Hepatocyte (in vitro differentiated cells): ENCODE data around the gene FRZB. TPM values are rescaled to one million over a fixed set of nuclear protein-coding genes. Genes with fewer than 3 reads are reported as not detected.

Experiments
- DNase-seq: peaks from one replicate; pipeline ENCODE4 v3.0.0-alpha.2; 2016; ENCODE audit warnings: low spot score
- H2AFZ ChIP-seq: fragments of 200-600 bp; sonication (generic); 2 replicates; pipeline ENCODE4 v1.6.0; 2016; ENCODE audit warnings: antibody characterized with exemption, mild to moderate bottlenecking
- H3K27ac ChIP-seq: fragments of 200-600 bp; sonication (generic); 2 replicates; pipeline ENCODE4 v1.5.1; 2016; ENCODE audit warnings: mild to moderate bottlenecking
- H3K27me3 ChIP-seq: fragments of 200-600 bp; sonication (generic); 2 replicates; pipeline ENCODE4 v1.6.1; 2016
- H3K36me3 ChIP-seq: fragments of 200-600 bp; sonication (generic); replicated peaks from 2 replicates; pipeline ENCODE4 v1.5.1; 2016; ENCODE audit warnings: low read depth; ENCODE audit not compliant: insufficient read depth
- H3K4me1 ChIP-seq: fragments of 200-600 bp; sonication (generic); 2 replicates; pipeline ENCODE4 v1.5.1; 2016; ENCODE audit warnings: mild to moderate bottlenecking, moderate library complexity; ENCODE audit not compliant: insufficient read depth
- H3K4me2 ChIP-seq: fragments of 200-600 bp; sonication (generic); 2 replicates; pipeline ENCODE4 v1.6.0; 2016
- H3K4me3 ChIP-seq: fragments of 200-600 bp; sonication (generic); 2 replicates; pipeline ENCODE4 v1.5.1; 2016; ENCODE audit warnings: mild to moderate bottlenecking
- H3K79me2 ChIP-seq: fragments of 200-600 bp; sonication (generic); 2 replicates; pipeline ENCODE4 v1.6.0; 2017; ENCODE audit warnings: mild to moderate bottlenecking
- H3K9me2 ChIP-seq: fragments of 200-600 bp; sonication (generic); replicated peaks from 2 replicates; pipeline ENCODE4 v1.6.0; 2017; ENCODE audit warnings: mild to moderate bottlenecking; ENCODE audit not compliant: insufficient read depth
- H3K9me3 ChIP-seq: fragments of 200-600 bp; sonication (generic); 2 replicates; pipeline ENCODE4 v1.5.1; 2016; ENCODE audit warnings: low read depth, mild to moderate bottlenecking
- H4K20me1 ChIP-seq: fragments of 200-600 bp; sonication (generic); 2 replicates; pipeline ENCODE4 v1.6.0; 2016; ENCODE audit warnings: mild to moderate bottlenecking; ENCODE audit not compliant: insufficient read depth, poor library complexity, severe bottlenecking
- CTCF ChIP-seq: fragments of 200-600 bp; sonication (generic); IDR thresholded peaks from 2 replicates; pipeline ENCODE4 v1.5.1; 2016; ENCODE audit warnings: antibody characterized with exemption, mild to moderate bottlenecking; ENCODE audit not compliant: poor library complexity
- EZH2 ChIP-seq: fragments of 200-600 bp; sonication (generic); IDR thresholded peaks from 2 replicates; pipeline ENCODE4 v1.6.1; 2016; ENCODE audit warnings: antibody characterized with exemption, mild to moderate bottlenecking, borderline replicate concordance
- EZH2phosphoT487 ChIP-seq: fragments of 200-600 bp; sonication (generic); IDR thresholded peaks from one replicate; pipeline ENCODE4 v1.6.1; 2018; ENCODE audit warnings: antibody characterized with exemption, mild to moderate bottlenecking, low read depth, moderate library complexity; ENCODE audit not compliant: unreplicated experiment, severe bottlenecking
- WGBS: methylation state at CpG from one replicate; pipeline ENCODE4 v1.1.6; 2016; ENCODE audit warnings: low lambda C conversion rate; ENCODE audit errors: missing lambda C conversion rate; 5-methylcytosine and 5-hydroxymethylcytosine counted together
- polyA plus RNA-seq: library from polyadenylated mRNA; unstranded; fragments of >200 nt; fragmentation: Nextera tagmentation; extraction: Ambion mirVana; gene quantifications from 2 replicates; pipeline ENCODE4 v1.2.1, GENCODE V29; 2016
- total RNA-seq: library from RNA; depleted of rRNA; stranded (reverse); fragments of >200 nt; gene quantifications from 2 replicates; pipeline ENCODE4 v1.2.3, GENCODE V29; 2014

The FRZB gene
- total and polyA plus RNA-seq, 2 experiments from 2014 or later, result 118 to 375 TPM

- H3K36me3 ChIP-seq, result no peaks in the 10 kb centered on the region
- no peak overlapping the region for H2AFZ ChIP-seq
- H3K79me2 ChIP-seq, result no peaks in the 10 kb centered on the region
- WGBS, result 64% methylated on average over 3 of the region's 3 CpGs
- DNase-seq, result no peak
- H3K4me3 ChIP-seq, result no peak overlapping the region
- H3K4me2 ChIP-seq, result no peak overlapping the region
- peaks cover 6% of the 10 kb centered on the region for H3K4me1 ChIP-seq
- no peaks in the 10 kb centered on the region for H4K20me1 ChIP-seq
- H3K27ac ChIP-seq, result no peak overlapping the region
- no peaks in the 10 kb centered on the region for H3K9me3 ChIP-seq
- no peak for TF ChIP-seq CTCF
- no peak for TF ChIP-seq EZH2phosphoT487
- no peak for TF ChIP-seq EZH2
- no peaks in the 10 kb centered on the region for H3K9me2 ChIP-seq
- H3K27me3 ChIP-seq, result no peaks in the 10 kb centered on the region
Observed at GRCh38 chr2:182810087-182810486, 56.4 kb downstream of the FRZB start.

GRCh38 chr2:182807319-182807718 lies 59.1 kb downstream of the FRZB start:
- H4K20me1 ChIP-seq, result no peaks in the 10 kb centered on the region
- 93% methylated on average over 3 of the region's 3 CpGs for WGBS
- TF ChIP-seq EZH2, result no peak
- TF ChIP-seq EZH2phosphoT487, result no peak
- no peak for TF ChIP-seq CTCF

GRCh38 chr2:182804128-182804527 lies 62.3 kb downstream of the FRZB start:
- H3K79me2 ChIP-seq, result no peaks in the 10 kb centered on the region
- H3K36me3 ChIP-seq, result no peaks in the 10 kb centered on the region
- no peak overlapping the region for H2AFZ ChIP-seq
- H3K9me2 ChIP-seq, result no peaks in the 10 kb centered on the region
- WGBS, result 76% methylated on average over 5 of the region's 5 CpGs
- no peak for DNase-seq
- H3K9me3 ChIP-seq, result no peaks in the 10 kb centered on the region
- H3K4me1 ChIP-seq, result no peaks in the 10 kb centered on the region
- H3K27me3 ChIP-seq, result no peaks in the 10 kb centered on the region
- no peaks in the 10 kb centered on the region for H4K20me1 ChIP-seq
- no peak overlapping the region for H3K27ac ChIP-seq
- no peak overlapping the region for H3K4me2 ChIP-seq
- no peak for TF ChIP-seq EZH2phosphoT487
- TF ChIP-seq EZH2, result no peak
- TF ChIP-seq CTCF, result no peak
- no peak overlapping the region for H3K4me3 ChIP-seq

More at GRCh38 chr2:182807319-182807718, 59.1 kb downstream of the FRZB start:
- H3K27ac ChIP-seq, result no peak overlapping the region
- H3K36me3 ChIP-seq, result no peaks in the 10 kb centered on the region
- no peak overlapping the region for H3K4me3 ChIP-seq
- no peak overlapping the region for H2AFZ ChIP-seq
- H3K9me2 ChIP-seq, result no peaks in the 10 kb centered on the region
- no peaks in the 10 kb centered on the region for H3K9me3 ChIP-seq
- no peak overlapping the region for H3K4me2 ChIP-seq
- no peaks in the 10 kb centered on the region for H3K27me3 ChIP-seq
- DNase-seq, result no peak
- no peaks in the 10 kb centered on the region for H3K79me2 ChIP-seq
- no peaks in the 10 kb centered on the region for H3K4me1 ChIP-seq

- no peaks in the 10 kb centered on the region for H4K20me1 ChIP-seq
- no peak overlapping the region for H3K27ac ChIP-seq
- H3K27me3 ChIP-seq, result no peaks in the 10 kb centered on the region
- no peak overlapping the region for H3K4me3 ChIP-seq
- DNase-seq, result no peak
- 85% methylated on average over 2 of the region's 2 CpGs for WGBS
- H3K4me2 ChIP-seq, result no peak overlapping the region
- H2AFZ ChIP-seq, result no peak overlapping the region
- H3K9me2 ChIP-seq, result no peaks in the 10 kb centered on the region
- TF ChIP-seq EZH2, result no peak
- no peak for TF ChIP-seq CTCF
- TF ChIP-seq EZH2phosphoT487, result no peak
- no peaks in the 10 kb centered on the region for H3K79me2 ChIP-seq
- no peaks in the 10 kb centered on the region for H3K4me1 ChIP-seq
- H3K9me3 ChIP-seq, result no peaks in the 10 kb centered on the region
- H3K36me3 ChIP-seq, result no peaks in the 10 kb centered on the region
Observed at GRCh38 chr2:182798736-182799135, 67.7 kb downstream of the FRZB start.
